Left lobe of liver (tissue), 2 donors: ENCODE data around the gene LYAR. TPM values are rescaled to one million over a fixed set of nuclear protein-coding genes. Genes with fewer than 3 reads are reported as not detected.

ENCODE experiments used
- ATAC-seq: fragments of 200-7000 bp; cut with Tn5 transposase; one replicate; pipeline ENCODE4 v1.9.1; 2020; ENCODE audit warnings: mild to moderate bottlenecking, moderate library complexity
- DNase-seq: peaks from one replicate; pipeline ENCODE4 v3.0.0-alpha.2; 2020; ENCODE audit warnings: low spot score
- total RNA-seq: library from RNA; stranded (reverse); gene quantifications from one replicate; pipeline ENCODE4 v1.2.1, GENCODE V29; 2021
- donor health status: DM: no; HTN: no; CAD: no; lungs with moderate emphysema.
- donor health status: DM: no; HTN: yes; CAD: no.

LYAR gene
- total RNA-seq, 1 donor from 2014 or later, result 3.0 TPM

DNA sequence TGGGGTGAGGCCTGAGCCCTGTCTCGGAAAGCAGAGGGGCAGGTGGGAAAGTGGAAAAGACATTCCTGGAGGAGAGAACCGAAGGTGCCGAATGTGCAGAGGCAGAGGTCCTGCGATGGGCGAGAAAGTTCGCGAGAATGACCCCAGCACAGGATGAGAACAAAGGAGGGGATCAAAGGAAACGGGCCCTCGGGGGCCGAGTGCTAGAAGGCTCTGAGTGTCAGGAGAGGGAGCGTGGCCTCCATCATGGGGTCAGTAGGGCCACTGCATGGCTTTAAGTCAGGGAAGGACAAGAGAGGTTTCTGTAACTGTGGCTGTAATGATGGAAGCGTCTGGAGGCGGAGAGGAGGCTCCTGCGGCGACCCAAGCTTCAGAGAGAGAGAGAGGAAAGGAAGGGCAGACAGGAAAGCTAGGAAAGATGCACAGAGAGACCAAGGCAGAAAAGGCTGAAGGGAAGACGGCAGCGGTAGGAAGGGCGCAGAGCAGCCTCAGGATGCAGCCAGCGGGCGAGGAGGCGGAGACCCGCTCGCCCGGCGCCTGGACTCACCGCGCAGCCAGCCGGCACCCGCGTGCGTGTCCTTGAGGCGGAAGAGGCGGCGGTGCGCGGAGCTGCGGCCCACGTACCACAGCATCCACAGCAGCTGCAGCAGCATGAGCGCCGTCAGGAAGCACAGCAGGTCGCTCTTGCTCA, 63.9 kb downstream of the LYAR start:
- DNase-seq (no peak), ATAC-seq (no peak)

Other genes with a start within 250 kb of the LYAR start
- not detected for gene OTOP1, start 63.2 kb downstream of the LYAR start, total RNA-seq
- 4.7 TPM for gene TMEM128, start 41.9 kb downstream of the LYAR start, total RNA-seq
- 3.2 TPM for gene ZBTB49, start 97 bp upstream of the LYAR start, total RNA-seq
- 0.13 TPM for gene NSG1, start 96.9 kb upstream of the LYAR start, total RNA-seq